Erythroblast (primary cell): ENCODE measurements around the gene FZD10.

Source experiments
- GATA1 ChIP-seq: IDR thresholded peaks from 2 replicates; pipeline ENCODE4 v1.6.1; 2011; ENCODE audit warnings: low read depth, mild to moderate bottlenecking, control low read depth, low read length, moderate library complexity
- POLR2A ChIP-seq: IDR thresholded peaks from 2 replicates; pipeline ENCODE4 v1.6.1; 2011; ENCODE audit warnings: mild to moderate bottlenecking, low read length

GRCh38 chr12:130134563-130134915 lies 27.7 kb upstream of the FZD10 start:
- TF ChIP-seq POLR2A (no peak), GATA1 (no peak)
